Gastrocnemius medialis (tissue), 4 donors: Measurements from ENCODE around the gene TMEM18. TPM values are rescaled to one million over a fixed set of nuclear protein-coding genes. Genes with fewer than 3 reads are reported as not detected.

Experiments
- ATAC-seq, 2 donors: fragments of 150-250 bp; one replicate each; pipeline ENCODE4 v1.9.1; 2016
- DNase-seq, 2 donors: peaks; one replicate each; pipeline ENCODE4 v3.0.0-alpha.2; 2019
- H3K27ac ChIP-seq, 4 donors: fragments of 200-600 bp; sonication (generic); 1 replicate in 1 of 4; 2 replicates in 3 of 4; pipeline ENCODE4 v1.5.1; 2016 to 2018; ENCODE audit warnings: mild to moderate bottlenecking in 2 of 4, moderate library complexity in 1 of 4
- H3K27me3 ChIP-seq, 3 donors: fragments of 200-600 bp; sonication (generic) in 2 of 3; 1 replicate in 1 of 3; 2 replicates in 2 of 3; pipeline versions ENCODE4 v1.5.1 to v1.6.0; 2016 to 2019; ENCODE audit warnings: mild to moderate bottlenecking in 1 of 3, moderate library complexity in 1 of 3
- H3K36me3 ChIP-seq, 2 donors: fragments of 200-600 bp; sonication (generic) in 1 of 2; one replicate each; pipeline ENCODE4 v1.5.1; 2017 to 2018
- H3K4me1 ChIP-seq, 2 donors: fragments of 200-600 bp; sonication (generic) in 1 of 2; one replicate each; pipeline ENCODE4 v1.5.1; 2016 to 2017; ENCODE audit warnings: mild to moderate bottlenecking in 2 of 2
- H3K4me3 ChIP-seq, 4 donors: fragments of 200-600 bp; sonication (generic) in 3 of 4; 1 replicate in 1 of 4; 2 replicates in 3 of 4; pipeline ENCODE4 v1.5.1; 2016 to 2019; ENCODE audit warnings: mild to moderate bottlenecking in 2 of 4
- H3K9me3 ChIP-seq, 3 donors: fragments of 200-600 bp; sonication (generic) in 2 of 3; 1 replicate in 1 of 3; 2 replicates in 2 of 3; pipeline ENCODE4 v1.5.1; 2016 to 2019
- POLR2A ChIP-seq, 2 donors: fragments of 450-650 bp; IDR thresholded peaks; one replicate each; pipeline ENCODE4 v1.6.1; 2017; ENCODE audit warnings: antibody characterized with exemption in 2 of 2, mild to moderate bottlenecking in 2 of 2, moderate library complexity in 2 of 2
- in situ Hi-C, 4 donors: fragments of 200-750 bp; cut with MboI; loops; one replicate each; pipeline versions ENCODE4 v1.15.0 to v1.8.0; 2017; ENCODE audit warnings: low sequenced_read_pairs in 4 of 4
- intact Hi-C: fragments of 100-400 bp; cut with DNase I; formaldehyde crosslinking; loops from one replicate; pipeline ENCODE4 v1.15.1; 2023; ENCODE audit warnings: low total_unique reads
- total RNA-seq, 4 donors: library from RNA; depleted of rRNA; stranded (reverse); fragments of >200 nt; gene quantifications; one replicate each; pipeline versions ENCODE4 v1.1.0 to v1.2.3, GENCODE V29; 2016
- TF ChIP-seq, protein P1 (sequence below), 5 experiments: fragments of 450-650 bp in 3 of 5; fragments of 200-600 bp in 2 of 5; sonication (generic) in 2 of 5; IDR thresholded peaks in 4 of 5; conservative IDR thresholded peaks in 1 of 5; 1 replicate in 4 of 5; 2 replicates in 1 of 5; pipeline ENCODE4 v1.5.1; 2016 to 2019; ENCODE audit warnings: antibody characterized with exemption in 5 of 5, mild to moderate bottlenecking in 3 of 5, moderate library complexity in 3 of 5

Gene TMEM18
- total RNA-seq, 4 donors from 2014 or later: 9.0 to 26.1 (median 12.3) TPM

DNA sequence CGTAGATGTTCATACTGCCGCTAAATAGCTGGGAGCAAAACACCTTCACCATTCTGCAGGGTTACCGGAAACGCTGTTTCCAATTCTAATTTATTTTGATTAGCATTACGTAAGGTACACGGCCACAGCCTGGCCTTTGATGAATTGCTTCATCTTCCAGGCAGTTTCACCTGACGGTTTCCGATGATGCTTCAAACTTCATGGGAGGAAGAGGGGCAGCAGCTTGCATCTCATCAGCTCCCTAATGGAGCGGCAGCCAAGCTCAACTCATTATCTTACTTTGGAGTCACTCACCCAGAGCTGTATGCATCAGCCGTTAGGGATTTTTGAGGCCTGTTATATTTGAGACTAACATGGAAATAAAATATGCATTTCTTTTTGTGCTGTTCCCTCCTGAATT lies 54.8 kb downstream of the TMEM18 start:
- ATAC-seq (no peak), DNase-seq (no peak)
- in situ Hi-C loops: no loop called here
- TF ChIP-seq, protein P1, sequence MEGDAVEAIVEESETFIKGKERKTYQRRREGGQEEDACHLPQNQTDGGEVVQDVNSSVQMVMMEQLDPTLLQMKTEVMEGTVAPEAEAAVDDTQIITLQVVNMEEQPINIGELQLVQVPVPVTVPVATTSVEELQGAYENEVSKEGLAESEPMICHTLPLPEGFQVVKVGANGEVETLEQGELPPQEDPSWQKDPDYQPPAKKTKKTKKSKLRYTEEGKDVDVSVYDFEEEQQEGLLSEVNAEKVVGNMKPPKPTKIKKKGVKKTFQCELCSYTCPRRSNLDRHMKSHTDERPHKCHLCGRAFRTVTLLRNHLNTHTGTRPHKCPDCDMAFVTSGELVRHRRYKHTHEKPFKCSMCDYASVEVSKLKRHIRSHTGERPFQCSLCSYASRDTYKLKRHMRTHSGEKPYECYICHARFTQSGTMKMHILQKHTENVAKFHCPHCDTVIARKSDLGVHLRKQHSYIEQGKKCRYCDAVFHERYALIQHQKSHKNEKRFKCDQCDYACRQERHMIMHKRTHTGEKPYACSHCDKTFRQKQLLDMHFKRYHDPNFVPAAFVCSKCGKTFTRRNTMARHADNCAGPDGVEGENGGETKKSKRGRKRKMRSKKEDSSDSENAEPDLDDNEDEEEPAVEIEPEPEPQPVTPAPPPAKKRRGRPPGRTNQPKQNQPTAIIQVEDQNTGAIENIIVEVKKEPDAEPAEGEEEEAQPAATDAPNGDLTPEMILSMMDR (IDR thresholded peaks at IDR 0.05 in 4 of 5, conservative IDR thresholded peaks at IDR 0.05 in 1 of 5): no peak
- no peak for TF ChIP-seq POLR2A (IDR thresholded peaks at IDR 0.05)
- H3K4me1 ChIP-seq: no peaks in the 10 kb centered on the region
- no peaks in the 10 kb centered on the region for H3K36me3 ChIP-seq
- no peak overlapping the region for H3K4me3 ChIP-seq
- H3K27me3 ChIP-seq: no peaks in the 10 kb centered on the region
- H3K9me3 ChIP-seq: no peaks in the 10 kb centered on the region
- intact Hi-C loops: no loop called here
- no peak overlapping the region for H3K27ac ChIP-seq

DNA sequence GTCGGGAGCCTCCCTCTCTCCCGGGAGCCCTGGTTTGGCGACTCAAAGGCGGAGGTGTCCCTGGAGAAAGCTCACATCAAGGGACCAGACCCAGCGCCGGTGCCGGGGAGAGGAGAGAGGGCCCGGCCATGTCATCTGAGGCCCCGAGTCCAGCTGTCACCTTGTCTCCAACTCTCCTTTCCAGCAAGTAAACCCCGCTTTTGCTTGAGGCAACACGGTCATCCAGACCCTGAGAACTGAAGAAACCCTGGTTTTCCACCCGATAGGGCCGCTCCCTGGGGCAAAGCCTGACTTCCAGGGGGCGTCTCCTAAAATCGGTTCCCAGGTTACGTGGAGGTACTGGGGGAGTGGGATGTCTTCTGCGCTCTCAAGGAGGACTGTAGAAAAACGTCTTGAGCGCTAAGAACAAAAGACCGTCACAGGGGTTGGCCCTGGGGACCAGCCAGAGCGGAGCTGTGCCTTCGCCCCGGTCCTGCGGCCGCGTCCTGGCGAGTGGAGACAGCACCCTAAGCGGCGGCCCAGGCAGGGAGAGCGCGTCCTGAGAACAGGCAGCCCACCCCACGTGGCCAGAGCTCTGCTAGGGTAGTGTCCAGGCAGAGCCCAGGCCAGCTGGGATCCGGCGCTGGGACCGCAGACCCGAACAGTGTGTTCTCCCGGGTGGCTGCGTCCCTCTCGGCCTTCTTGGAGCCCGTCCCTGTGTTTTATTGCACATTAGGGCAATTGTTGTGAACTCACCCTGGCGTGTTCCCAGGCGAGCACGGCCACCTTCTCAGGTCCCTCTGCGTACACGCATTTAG lies 55.7 kb downstream of the TMEM18 start:
- Histone ChIP-seq H3K27me3 (no peaks in the 10 kb centered on the region), H3K4me1 (no peaks in the 10 kb centered on the region), H3K4me3 (no peak overlapping the region), H3K9me3 (no peaks in the 10 kb centered on the region), H3K36me3 (no peaks in the 10 kb centered on the region), H3K27ac (no peak overlapping the region)
- in situ Hi-C loops (no loop called here), intact Hi-C loops (no loop called here)
- TF ChIP-seq POLR2A (IDR thresholded peaks at IDR 0.05): no peak
- TF ChIP-seq, protein P1 (IDR thresholded peaks at IDR 0.05 in 4 of 5, conservative IDR thresholded peaks at IDR 0.05 in 1 of 5): no peak
- ATAC-seq: no peak
- DNase-seq: no peak

DNA sequence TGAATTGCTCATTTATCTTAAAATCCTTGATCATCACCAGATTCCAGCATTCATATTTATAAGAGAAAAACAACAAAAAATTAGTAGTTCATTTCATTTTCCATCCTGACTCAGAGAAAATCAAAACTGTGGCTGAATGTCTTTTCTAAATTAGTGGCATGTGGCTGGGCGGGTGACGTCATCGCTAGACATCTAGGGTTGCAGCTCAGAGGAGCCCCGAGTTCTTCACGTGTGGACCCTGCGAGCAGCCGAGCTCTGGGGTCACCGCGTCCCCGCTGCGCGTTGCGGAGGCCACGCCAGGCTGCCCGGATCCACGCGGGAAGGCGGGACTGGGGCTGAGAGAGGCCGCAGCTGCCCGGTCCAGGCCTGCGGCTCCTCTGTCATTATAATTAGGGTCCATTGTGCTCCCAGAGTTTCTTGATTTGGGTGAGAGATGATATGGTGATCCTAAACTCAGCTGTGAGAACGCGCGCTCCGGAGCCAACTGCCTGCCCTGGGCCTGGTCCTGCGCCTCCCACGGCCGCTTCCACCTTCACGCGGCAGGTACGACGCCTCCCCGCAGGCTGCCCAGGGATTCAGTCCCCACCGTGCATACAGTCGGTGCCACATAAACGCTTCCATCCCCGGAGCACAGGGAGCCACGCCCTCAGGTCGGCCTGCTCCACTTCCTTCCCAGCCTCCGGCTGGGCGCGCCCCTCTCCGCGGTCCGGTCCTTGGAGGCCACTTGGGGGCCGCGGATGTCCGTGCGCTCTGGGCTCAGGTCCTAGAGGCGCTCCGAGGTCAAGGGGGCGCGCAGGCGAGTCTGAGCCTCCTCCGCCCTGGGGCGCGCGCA lies 56.5 kb downstream of the TMEM18 start:
- no peaks in the 10 kb centered on the region for H3K36me3 ChIP-seq
- DNase-seq: no peak
- H3K4me3 ChIP-seq: no peak overlapping the region
- H3K4me1 ChIP-seq: no peaks in the 10 kb centered on the region
- no peaks in the 10 kb centered on the region for H3K27me3 ChIP-seq
- H3K9me3 ChIP-seq: no peaks in the 10 kb centered on the region
- in situ Hi-C loops (no loop called here), intact Hi-C loops (no loop called here)
- no peak overlapping the region for H3K27ac ChIP-seq
- TF ChIP-seq, protein P1 (IDR thresholded peaks at IDR 0.05 in 4 of 5, conservative IDR thresholded peaks at IDR 0.05 in 1 of 5): no peak
- TF ChIP-seq POLR2A (IDR thresholded peaks at IDR 0.05): no peak
- no peak for ATAC-seq

DNA sequence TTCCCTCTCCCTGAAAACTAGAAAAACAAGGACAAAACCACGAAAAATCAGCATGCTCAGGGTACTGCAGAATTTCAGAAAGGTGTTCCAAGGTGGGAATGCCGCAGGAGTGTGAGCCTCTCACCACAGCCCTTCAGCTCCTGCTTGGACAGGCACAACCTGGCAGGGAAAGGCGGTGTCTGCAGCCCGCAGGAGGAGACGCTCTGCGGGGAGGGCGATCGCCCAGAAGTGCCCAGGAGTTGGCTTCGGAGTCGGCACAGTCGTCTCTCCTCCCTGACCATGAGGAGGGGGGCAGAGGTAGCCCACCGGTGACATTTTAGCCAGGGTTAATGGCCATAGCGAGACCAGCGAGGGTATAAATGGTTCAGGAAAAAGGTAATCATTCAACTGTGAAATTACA lies 57.2 kb downstream of the TMEM18 start:
- Histone ChIP-seq H3K27ac (no peak overlapping the region), H3K27me3 (no peaks in the 10 kb centered on the region), H3K36me3 (no peaks in the 10 kb centered on the region), H3K9me3 (no peaks in the 10 kb centered on the region), H3K4me3 (no peak overlapping the region), H3K4me1 (no peaks in the 10 kb centered on the region)
- ATAC-seq (no peak), DNase-seq (no peak)
- in situ Hi-C loops: no loop called here
- intact Hi-C loops: no loop called here
- TF ChIP-seq POLR2A (IDR thresholded peaks at IDR 0.05): no peak
- TF ChIP-seq, protein P1 (IDR thresholded peaks at IDR 0.05 in 4 of 5, conservative IDR thresholded peaks at IDR 0.05 in 1 of 5): no peak
